DMS 273 treated with DMSO at 0.1 percent for 48 hours (cell line): ENCODE results near the gene EFS.
A peak's percentile ranks its signal among the peaks of the same experiment; 100 is the strongest.
"Not testable (repeated sequence)": the region's sequence is repeated elsewhere in the genome, so short reads cannot be mapped to it uniquely, and the experiment has no call there.

Source experiments
- DNase-seq: peaks from one replicate; lab custom pipeline; 2025; lab: John Stamatoyannopoulos, UW

The EFS gene

DNA sequence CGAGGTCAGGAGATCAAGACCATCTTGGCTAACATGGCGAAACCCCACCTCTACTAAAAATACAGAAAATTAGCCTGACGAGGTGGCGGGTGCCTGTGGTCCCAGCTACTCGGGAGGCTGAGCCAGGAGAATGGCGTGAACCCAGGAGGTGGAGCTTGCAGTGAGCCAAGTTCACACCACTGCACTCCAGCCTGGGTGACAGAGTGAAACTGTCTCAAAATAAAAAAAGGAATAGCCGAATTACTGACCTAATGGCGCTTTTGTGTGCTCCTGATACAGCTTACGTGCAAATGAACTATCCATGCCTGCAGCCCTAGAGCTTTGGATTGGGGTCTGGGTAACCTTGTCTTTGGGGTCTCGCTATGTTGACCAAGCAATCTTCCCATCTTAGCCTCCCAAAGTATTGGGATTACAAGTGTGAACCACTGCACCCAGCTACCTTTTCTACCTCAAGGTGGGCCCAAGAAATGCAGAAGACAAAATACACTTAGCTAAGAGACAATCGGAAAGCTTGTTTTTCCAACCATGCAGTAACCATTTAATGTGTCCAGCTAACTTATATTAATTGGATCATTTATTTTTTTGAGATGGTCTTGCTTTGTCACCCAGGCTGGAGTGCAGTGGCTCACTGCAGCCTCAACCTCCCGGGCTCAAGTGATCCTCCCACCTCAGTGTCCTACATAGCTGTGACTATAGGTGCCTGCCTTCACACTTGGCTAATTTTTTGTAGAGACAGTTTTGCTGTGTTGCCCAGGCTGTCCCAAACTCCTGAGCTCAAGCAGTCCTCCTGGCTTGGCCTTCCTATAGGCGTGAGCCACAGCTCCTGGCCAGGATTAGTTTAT, 38.3 kb downstream of the EFS start:
- DNase-seq: no peak

DNA sequence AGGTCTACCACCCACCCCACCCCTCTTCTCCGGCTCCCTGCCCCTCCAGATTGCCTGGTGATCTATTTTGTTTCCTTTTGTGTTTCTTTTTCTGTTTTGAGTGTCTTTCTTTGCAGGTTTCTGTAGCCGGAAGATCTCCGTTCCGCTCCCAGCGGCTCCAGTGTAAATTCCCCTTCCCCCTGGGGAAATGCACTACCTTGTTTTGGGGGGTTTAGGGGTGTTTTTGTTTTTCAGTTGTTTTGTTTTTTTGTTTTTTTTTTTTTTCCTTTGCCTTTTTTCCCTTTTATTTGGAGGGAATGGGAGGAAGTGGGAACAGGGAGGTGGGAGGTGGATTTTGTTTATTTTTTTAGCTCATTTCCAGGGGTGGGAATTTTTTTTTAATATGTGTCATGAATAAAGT, 39.2 kb downstream of the EFS start:
- DNase-seq: not testable (repeated sequence)

DNA sequence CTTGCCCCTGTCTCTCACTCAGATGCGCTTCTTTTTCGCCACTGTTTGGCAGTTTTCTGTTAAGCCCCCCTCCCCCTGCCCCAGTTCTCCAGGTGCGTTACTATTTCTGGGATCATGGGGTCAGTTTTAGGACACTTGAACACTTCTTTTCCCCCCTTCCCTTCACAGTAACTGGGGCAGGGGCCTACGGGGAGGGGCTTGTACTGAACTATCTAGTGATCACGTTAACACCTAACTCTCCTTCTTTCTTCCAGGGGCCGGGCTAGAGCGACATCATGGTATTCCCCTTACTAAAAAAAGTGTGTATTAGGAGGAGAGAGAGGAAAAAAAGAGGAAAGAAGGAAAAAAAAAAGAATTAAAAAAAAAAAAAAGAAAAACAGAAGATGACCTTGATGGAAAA, 40.0 kb downstream of the EFS start:
- DNase-seq: no peak

DNA sequence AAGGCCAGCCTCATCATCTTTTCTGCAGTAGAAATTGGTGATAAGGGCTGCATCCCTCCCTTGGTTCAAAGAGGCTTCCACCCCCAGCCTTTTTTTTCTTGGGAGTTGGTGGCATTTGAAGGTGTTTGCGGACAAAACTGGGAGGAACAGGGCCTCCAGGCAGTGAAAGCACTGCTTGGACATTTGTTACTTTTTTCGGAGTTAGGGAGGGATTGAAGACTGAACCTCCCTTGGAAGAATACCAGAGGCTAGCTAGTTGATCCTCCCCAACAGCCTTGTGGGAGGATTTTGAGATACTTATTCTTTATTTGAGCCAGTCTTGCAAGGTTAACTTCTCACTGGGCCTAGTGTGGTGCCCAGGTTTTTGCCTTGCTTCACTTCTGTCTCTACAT, 40.5 kb downstream of the EFS start:
- DNase-seq: no peak

DNA sequence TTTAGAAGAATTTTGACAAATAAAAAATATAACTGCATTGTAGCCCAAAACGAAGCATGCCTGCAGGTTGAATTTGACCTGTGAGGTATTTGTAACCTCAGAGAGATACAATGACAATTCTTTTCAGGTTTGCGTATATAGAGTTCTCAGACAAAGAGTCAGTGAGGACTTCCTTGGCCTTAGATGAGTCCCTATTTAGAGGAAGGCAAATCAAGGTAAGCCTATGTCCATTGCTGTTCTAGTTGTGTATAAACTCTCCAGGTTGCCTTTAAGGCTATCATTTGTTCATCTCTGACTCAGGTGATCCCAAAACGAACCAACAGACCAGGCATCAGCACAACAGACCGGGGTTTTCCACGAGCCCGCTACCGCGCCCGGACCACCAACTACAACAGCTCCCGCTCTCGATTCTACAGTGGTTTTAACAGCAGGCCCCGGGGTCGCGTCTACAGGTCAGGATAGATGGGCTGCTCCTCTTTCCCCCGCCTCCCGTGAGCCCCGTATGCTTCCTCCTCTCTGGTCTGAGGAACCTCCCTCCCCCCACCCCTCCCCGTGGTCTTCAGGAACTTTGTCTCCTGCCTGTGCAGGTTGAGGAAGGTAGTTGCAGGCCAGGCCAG, 41.0 kb downstream of the EFS start:
- no peak for DNase-seq

DNA sequence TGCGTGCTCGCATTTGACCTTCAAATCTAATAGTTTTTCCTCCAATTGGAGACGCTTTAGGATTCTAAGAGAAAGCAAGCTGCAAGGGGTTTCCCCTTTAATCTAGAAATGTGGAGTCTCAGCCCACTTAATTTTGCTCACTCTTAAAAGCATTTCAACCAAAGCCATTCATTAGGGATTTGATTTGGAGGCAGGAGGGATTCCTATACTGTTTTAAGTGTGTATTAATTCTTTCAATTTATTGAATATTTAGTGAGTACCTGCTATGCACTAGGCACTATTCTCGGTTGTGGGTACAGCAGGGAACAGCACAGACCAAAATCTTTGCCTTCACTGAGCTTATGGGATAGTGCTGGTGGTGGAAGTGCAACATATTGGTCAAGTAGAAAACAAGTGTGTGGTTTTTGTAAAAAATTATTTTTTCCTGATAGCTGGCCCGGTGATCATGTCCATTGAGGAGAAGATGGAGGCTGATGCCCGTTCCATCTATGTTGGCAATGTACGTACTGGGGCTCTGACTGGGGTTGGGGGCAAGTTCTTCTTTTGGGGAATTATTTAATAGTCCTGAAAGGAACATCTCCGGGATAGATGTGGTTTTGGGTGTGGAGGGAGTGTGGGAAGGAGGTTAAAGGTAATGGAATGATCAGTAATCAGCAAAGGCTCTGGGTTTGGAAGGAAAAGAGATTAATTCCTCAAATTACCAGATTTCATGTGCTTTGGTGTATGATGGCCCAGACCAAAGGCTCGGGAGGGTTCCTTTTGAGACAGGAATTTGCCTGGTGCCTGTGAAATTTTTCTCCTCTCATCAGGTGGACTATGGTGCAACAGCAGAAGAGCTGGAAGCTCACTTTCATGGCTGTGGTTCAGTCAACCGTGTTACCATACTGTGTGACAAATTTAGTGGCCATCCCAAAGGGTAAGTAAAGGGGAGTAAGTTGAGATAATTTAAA, 42.1 kb downstream of the EFS start:
- DNase-seq: no peak

DNA sequence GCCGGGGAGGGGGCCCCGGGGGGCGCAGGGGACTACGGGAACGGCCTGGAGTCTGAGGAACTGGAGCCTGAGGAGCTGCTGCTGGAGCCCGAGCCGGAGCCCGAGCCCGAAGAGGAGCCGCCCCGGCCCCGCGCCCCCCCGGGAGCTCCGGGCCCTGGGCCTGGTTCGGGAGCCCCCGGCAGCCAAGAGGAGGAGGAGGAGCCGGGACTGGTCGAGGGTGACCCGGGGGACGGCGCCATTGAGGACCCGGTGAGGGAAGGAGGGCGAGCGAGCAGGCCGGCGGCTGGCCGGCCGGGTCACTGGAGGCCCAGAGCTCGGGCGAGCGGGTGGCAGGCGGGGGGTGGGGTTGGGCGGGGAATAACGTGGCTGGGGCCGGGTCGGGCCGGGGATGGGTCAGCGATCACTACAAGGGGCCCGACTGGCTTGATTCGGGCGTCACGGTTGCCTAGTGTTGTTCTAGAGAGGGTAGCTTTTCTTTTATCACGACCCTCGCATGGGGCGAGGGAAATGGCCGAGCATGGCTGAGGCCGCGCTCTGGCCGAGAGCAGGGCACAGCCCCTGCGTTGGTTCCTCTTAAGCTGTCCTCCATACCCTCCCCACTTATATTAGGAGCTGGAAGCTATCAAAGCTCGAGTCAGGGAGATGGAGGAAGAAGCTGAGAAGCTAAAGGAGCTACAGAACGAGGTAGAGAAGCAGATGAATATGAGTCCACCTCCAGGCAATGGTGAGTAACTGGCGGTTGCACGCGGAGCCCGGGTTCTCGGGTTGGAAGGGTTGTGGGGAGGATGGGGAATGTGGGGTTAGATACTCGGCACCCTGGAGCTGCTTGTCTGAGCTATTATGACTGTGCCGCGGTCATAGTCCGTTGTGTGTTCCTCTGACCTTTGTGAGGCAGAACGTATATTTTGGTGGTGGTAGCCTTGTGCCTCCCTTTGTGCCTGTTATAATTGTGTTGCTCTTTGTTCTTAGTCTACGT, 43.1 kb downstream of the EFS start:
- no peak for DNase-seq

DNA sequence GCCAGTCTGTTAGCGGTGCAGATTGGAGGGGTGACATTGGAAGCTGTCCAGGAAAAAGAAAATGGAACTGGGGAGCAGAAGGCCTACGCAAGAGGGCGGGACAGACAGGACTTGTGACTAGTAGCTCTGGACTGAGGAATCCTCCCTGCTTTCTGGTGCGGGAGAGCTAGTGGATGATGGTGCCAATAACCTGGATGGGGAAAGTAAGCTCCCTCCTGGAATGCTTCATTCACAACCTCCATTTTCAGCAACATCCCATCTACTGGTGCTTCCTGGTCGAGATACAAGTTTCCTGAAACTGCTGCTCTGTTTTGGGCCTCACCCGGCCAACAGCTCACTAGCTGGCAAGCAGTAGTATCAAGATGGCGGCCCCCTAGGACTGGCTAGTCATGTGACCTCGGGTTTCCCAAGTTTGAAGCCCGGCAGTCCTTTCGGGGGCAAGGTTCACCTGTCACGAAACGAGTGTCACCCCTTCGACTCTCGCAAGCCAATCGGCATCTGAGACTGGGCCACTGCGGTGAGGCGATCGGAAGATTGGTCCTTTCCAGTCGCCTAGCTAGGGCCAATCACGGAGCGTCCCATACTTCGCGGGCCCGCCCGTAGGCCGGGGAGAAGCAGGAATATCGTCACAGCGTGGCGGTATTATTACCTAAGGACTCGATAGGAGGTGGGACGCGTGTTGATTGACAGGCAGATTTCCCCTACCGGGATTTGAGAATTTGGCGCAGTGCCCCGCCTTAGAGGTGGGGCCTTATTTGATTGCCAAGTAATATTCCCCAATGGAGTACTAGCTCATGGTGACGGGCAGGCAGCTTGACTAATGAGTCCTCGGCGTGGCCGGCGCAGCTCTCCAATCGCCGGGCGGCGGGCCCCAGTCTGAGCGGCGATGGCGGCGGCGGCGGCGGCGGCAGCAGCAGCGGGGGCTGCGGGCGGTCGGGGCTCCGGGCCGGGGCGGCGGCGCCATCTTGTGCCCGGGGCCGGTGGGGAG, 44.1 kb downstream of the EFS start, which contains the start of gene PABPN1:
PABPN1 (plus strand) TSS at position 874 of the 988 bp plus-strand sequence; CDS start at position 887, 13 bp downstream.
- DNase-seq: peak; percentile 99

DNA sequence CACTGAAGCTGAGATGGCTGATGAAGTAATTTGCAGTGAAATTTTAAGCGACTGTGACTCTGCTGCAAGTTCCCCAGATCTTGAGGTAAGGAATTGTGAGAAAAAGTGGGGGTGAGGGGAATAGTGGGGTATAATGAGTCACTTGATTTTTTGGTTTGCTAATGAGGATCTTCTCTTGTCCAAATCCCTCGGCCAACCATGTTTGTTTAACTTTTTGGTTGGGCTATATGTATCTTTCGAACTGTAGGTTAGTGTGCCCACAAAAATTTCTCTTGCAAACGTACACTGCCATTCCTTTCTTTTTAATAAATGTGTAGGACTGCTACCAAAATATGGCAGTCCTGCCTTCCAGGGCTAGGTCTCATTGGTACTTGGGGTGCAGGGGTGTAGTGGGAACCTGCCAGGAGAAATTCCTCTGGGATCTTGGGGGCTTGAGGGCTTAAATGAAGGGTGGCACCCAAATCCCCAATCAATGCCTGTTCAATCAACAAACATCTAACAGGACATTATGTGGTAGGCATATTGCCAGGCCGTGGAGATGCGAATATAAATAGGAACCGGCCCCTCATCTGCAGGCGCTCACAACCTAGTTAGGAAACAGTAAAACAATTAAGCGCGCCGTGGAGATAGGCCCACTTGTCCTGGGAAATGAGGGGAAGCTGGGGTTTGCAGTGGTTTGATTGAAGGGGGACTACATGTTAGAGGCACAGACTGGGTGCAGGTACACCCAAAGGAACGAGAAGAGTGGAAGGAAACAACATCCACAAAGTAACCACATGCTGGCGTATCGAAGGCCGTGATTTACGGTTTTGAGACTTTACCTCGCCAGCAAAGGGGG, 45.0 kb downstream of the EFS start:
- DNase-seq: no peak

DNA sequence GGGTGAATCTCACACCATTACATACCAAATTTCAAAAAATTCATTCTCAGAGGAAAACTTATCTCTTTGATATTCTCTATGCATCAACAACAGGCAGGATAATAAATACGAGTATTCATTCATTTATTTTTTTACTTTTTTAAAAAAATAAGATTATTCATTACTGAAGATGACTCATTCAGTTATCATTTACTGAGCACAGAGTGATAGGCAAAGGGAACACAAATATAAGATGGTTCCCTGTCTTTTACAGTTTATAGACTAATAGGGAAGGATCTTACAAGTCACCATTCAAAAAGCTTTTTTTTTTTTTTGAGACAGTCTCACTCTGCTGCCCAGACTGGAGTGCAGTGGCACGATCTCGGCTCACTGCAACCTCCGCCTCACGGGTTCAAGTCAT, 48.7 kb downstream of the EFS start:
- no peak for DNase-seq

DNA sequence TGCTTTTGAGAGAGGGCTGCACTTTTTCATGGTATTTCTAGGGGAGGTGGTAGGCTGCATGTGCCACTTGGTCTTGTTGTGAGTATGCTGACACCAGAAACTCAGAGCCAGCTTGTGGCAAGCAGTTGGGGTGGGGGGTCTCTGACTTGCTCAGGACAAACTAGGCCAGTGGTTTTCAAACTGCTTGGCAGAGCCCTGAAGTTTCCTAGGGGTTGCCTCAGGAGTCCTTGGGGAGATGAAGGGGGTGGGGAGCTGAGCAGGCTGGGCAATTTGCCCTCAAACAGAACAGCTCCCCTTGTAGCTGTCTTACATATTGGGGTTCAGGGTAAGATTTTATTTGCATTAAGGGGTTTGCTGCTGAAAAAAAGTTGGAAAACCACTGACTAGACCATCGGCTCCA, 54.4 kb downstream of the EFS start:
- DNase-seq: no peak

DNA sequence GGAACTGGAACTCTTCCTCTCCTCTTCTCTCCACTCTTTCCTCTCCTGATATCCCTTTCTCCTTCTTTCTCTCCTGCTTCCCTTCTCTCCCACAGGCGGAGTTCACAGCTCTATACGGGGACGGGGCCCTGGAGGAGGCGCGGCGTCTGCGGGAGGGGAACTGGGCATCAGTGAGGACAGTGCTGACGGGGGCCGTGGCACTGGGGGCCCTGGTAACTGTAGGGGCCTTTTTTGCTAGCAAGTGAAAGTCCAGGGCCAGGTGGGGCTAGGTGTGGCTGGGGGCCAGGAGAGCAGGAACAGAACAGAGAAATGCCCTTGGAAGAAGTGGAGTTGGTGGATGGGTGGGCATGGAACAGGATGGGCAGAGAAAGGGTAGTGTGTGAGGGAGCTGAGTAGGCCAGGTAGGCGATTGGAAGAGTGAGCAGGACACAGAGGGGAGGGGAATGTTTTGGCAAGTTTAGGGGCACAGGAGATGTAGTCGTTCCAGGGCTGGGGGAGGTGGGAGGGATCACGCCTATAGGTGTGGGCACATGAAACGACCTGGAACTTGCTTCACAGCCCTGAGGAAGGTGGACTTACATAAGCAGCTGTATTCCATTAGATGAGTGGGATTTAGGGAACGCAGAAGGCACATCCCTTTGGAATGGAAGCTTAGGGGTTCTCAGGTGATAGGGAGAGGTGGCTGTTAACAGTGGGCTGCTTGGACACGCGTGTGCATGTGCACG, 56.1 kb downstream of the EFS start:
- no peak for DNase-seq

DNA sequence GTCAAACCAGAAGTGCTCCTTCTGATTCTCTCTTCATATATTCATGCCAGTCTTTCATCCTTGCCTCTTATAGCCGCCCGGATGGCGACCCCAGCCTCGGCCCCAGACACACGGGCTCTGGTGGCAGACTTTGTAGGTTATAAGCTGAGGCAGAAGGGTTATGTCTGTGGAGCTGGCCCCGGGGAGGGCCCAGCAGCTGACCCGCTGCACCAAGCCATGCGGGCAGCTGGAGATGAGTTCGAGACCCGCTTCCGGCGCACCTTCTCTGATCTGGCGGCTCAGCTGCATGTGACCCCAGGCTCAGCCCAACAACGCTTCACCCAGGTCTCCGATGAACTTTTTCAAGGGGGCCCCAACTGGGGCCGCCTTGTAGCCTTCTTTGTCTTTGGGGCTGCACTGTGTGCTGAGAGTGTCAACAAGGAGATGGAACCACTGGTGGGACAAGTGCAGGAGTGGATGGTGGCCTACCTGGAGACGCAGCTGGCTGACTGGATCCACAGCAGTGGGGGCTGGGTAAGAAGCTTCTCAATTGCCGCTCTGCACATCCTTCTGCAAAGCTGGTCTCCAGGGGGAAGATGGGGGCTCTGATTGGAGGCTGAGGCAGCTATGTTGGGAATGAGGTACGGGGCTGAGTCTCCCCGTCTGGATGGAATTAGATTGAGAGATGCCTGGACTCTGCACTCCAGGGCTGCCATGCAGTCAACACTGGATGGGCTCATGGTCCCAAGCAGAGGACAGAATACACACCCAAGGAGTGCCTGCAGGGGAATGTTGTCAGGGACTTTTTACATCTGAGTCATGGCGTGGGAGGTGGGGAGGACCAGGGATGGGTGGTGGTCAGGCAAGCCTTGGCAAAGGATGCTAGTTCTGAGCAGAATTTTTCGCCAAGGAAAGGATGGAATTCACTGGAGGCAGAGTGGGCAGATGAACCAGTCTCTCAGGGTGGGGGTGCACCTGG, 57.0 kb downstream of the EFS start:
- DNase-seq: no peak

DNA sequence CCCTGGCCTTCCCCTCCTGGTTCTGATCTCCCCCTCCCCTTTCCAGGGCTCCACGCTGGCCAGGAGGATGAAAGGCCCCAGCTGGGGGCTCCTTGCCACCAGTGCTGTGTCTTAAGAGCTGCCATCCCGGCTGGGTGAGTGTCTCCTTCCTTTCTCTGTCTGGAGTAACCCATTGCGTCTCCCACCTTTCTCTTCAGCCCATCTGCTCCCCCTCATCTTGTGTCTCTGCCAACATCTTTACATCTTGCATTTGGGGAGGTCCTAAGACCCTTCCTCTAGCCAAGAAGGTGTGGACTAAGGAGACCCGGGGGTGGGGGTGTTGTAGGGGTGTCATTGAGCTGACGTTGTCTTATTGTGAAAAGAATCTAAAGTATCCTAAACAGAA, 57.8 kb downstream of the EFS start:
- DNase-seq: no peak

DNA sequence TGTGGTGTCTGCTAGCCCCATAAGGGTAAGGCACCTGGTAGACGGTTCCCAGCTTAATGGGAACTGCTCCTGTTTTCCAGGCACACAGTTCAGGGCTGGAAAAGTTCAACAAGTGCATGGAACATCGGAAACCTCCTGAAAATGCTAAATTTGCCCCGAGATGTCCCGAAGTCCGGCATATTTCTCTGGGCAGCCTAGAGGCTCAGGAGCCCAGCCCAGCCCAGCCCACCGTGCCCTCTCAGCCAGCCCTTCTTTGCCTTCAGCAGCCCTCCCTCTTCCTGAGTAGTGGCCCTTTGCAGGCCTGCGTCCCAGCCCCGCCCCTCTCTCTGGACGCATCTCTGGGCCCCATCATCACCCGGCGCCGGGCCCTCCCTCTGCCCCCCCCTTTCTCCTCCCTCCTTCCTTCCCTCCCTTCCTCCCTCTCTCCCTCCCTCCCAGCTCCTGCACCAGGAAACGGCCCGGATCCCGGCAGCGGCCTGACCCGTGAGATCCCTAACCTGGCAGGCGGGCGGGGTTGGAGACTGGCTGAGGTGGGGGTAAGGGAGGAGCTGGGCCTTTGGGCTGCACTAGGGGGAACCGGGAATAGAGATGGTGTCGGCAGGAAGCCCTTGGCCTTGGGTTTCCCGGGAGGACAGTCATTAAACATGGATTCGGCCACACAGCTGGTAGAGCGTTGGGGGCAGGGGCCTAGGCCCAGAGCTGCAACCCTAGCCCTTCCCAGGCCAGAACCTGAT, 58.4 kb downstream of the EFS start, which contains the start of gene BCL2L2:
BCL2L2 (plus strand) TSS at position 422 of the 734 bp plus-strand sequence. CDS start 935 bp downstream, outside the sequence.
- peak; percentile 69 for DNase-seq
